Measurements from ENCODE around the gene ZNF407.
"Not testable (repeated sequence)": the region's sequence is repeated elsewhere in the genome, so short reads cannot be mapped to it uniquely, and the experiment has no call there.

The ZNF407 gene

DNA sequence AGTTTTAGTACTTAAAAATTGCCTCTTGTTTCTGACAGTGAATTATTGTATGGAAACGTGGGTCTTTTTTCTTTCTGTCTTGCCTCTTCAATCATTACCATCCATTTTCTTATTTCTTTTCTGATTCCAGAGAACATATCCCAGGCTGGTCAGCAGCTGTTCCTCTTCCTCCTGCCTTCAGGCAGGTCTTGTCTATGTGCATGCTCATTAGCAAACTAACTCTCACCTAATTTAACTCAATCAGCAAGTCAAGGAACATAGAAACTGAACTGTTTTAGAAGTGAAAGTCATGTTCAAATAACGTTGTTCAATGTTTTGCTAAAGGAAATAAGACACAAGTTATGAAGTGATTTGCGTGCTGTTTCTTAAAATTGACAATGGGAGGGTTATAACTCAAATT lies 369.8 kb downstream of the ZNF407 start:
- Mint-ChIP-seq H3K9me3 (ENCODE audit: low read depth) (peaks cover 9% of the 10 kb centered on the region), H3K36me3 (peaks cover 14% of the 10 kb centered on the region), H3K27ac (no peak overlapping the region)

DNA sequence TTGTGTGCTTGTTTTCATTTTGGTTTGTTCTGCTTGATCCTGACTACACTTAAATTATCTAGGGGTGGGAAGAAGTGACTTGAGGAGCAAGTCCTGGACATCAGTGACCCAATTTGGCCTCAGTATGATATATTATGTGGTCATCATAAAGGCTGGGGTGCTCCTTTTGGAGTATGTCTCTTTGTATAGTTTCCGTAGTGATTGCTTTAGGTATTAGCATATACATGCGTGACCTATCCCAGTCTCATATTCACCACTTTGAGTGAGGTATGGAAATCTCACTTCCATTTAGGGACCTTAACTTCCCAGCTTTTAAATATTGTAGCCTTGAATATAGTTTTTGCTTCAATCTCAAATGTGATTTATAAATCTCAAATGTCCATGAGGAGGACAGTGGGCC lies 370.3 kb downstream of the ZNF407 start:
- Mint-ChIP-seq H3K9me3 (ENCODE audit: low read depth) (peaks cover 9% of the 10 kb centered on the region), H3K4me1 (ENCODE audit: low read depth) (no peaks in the 10 kb centered on the region), H3K27ac (no peak overlapping the region), H3K4me3 (no peak overlapping the region), H3K27me3 (no peaks in the 10 kb centered on the region), H3K36me3 (peaks cover 13% of the 10 kb centered on the region)

More for the DNA sequence above, 369.8 kb downstream of the ZNF407 start:
- H3K27me3 Mint-ChIP-seq: no peaks in the 10 kb centered on the region
- H3K4me3 Mint-ChIP-seq: no peak overlapping the region
- no peaks in the 10 kb centered on the region for H3K4me1 Mint-ChIP-seq (ENCODE audit: low read depth)

DNA sequence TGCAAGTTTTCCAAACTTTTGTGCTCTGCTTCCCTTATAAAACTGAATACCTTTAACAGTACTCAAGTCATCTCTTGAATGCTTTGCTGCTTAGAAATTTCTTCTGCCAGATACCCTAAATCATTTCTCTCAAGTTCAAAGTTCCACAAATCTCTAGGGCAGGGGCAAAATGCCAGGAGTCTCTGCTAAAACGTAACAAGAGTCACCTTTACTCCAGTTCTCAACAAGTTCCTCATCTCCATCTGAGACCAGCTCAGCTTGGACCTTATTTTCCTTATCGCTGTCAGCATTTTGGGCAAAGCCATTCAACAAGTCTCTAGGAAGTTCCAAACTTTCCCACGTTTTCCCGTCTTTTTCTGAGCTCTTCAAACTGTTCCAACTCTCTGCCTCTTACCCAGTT lies 373.7 kb downstream of the ZNF407 start:
- H3K4me1 Mint-ChIP-seq (ENCODE audit: low read depth); H3K27ac Mint-ChIP-seq; H3K4me3 Mint-ChIP-seq; H3K36me3 Mint-ChIP-seq; H3K9me3 Mint-ChIP-seq (ENCODE audit: low read depth); H3K27me3 Mint-ChIP-seq: not testable (repeated sequence)

DNA sequence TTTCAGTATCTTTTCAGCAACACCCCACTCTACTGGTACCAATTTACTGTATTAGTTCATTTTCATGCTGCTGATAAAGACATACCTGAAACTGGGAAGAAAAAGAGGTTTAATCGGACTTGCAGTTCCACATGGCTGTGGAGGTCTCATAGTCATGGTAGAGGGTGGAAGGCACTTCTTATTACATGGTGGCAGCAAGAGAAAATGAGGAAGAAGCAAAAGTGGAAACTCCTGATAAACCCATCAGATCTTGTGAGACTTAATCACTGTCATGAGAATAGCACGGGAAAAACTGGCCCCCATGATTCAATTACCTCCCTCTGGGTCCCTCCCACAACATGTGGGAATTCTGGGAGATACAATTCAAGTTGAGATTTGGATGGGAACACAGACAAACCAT lies 374.1 kb downstream of the ZNF407 start:
- not testable (repeated sequence) for H3K9me3 Mint-ChIP-seq (ENCODE audit: low read depth); H3K4me3 Mint-ChIP-seq; H3K27ac Mint-ChIP-seq; H3K36me3 Mint-ChIP-seq; H3K4me1 Mint-ChIP-seq (ENCODE audit: low read depth); H3K27me3 Mint-ChIP-seq

DNA sequence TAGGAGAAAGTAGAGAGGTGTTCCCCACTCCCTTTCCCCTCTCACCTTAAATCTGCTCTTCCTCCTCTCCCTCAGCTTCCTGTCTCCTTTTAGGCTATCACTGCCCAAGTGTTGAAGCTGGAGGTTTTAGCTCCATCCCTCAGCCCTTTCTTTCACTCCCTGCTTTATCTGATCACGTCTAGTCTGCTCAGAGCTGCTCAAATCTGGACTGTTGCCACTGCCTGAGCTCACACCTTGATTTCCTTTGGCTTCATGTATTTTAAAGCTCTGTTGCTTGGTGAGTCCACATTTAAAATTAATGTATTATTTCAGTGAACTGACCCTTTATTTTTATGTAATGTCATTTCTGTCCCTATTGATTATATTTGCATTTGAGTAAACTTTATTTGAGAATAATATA lies 374.7 kb downstream of the ZNF407 start:
- no peaks in the 10 kb centered on the region for H3K4me1 Mint-ChIP-seq (ENCODE audit: low read depth)

DNA sequence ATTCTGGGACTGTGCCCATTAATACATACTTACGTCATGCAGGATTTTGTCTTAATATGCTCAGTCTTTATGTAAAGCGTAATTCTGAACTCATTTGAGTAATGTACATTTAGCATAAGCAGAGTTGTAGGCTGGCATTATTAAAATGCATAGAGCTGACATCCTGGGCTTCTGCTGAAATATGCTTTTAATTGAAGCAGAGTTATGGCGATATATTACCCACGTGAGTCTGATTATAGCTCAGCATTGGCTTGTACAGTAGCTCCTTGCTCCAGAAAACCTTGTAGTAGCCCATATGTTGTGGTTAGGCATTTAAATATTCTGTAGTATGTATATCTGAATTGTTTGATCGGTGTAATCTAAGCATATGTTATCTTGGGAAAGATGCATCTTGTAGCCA lies 377.3 kb downstream of the ZNF407 start:
- peaks cover 18% of the 10 kb centered on the region for H3K36me3 Mint-ChIP-seq
- H3K4me3 Mint-ChIP-seq: no peak overlapping the region
- H3K9me3 Mint-ChIP-seq (ENCODE audit: low read depth): no peaks in the 10 kb centered on the region
- H3K27ac Mint-ChIP-seq: no peak overlapping the region
- no peaks in the 10 kb centered on the region for H3K4me1 Mint-ChIP-seq (ENCODE audit: low read depth)
- no peaks in the 10 kb centered on the region for H3K27me3 Mint-ChIP-seq

More for the DNA sequence above, 374.7 kb downstream of the ZNF407 start:
- no peak overlapping the region for H3K27ac Mint-ChIP-seq
- H3K9me3 Mint-ChIP-seq (ENCODE audit: low read depth): no peaks in the 10 kb centered on the region
- H3K27me3 Mint-ChIP-seq: no peaks in the 10 kb centered on the region
- H3K4me3 Mint-ChIP-seq: no peak overlapping the region
- peaks cover 7% of the 10 kb centered on the region for H3K36me3 Mint-ChIP-seq

DNA sequence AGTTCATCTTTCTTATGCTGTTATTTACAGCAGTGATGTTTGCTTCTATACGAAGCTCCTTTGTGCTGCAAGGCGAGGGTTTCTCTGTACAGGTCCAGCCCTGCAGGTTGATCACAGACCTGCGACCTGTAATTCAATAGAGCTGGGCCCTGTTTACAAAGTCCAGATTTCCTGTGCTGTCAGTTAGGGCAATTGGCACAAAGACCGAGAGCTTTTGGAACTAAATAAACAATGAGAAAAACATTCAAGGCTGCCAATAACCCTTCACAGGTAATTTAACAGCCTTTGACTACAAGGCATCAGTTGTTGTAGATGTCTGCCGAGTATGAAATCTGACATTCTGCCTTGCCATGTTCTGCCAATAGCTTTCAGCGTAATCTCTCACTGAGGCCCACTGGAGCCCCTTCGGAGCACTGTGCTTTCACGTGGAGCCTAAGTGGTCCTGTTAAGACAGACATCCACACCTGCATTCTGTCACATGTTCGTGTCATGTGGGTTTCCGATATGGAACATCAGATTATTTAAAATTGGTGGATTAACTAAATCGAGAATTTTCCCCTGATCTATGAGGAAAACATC lies 378.8 kb downstream of the ZNF407 start:
- Mint-ChIP-seq H3K27ac (no peak overlapping the region), H3K4me1 (ENCODE audit: low read depth) (no peaks in the 10 kb centered on the region), H3K27me3 (no peaks in the 10 kb centered on the region), H3K36me3 (peaks cover 23% of the 10 kb centered on the region), H3K4me3 (no peak overlapping the region), H3K9me3 (ENCODE audit: low read depth) (no peaks in the 10 kb centered on the region)

DNA sequence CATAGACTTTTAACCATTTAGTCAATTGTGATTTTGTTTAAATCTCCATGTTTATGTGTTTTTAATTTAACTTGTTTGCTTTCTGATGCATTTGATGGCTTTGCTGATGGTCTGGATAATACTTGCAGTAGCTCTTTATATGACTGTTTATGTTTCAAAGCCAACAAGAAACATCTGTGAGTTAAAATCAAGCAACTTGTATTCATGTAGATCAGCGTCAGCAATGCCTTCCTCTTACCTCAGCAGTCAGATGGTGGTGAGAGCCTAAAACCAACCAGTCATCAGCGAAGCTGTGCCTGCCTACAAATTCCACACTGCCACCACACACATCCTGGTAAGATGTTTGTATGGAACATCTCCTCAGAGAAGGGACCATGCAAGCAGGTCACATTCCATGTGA lies 379.4 kb downstream of the ZNF407 start:
- Mint-ChIP-seq H3K27ac (no peak overlapping the region), H3K36me3 (peaks cover 23% of the 10 kb centered on the region), H3K4me3 (no peak overlapping the region), H3K4me1 (ENCODE audit: low read depth) (no peaks in the 10 kb centered on the region), H3K9me3 (ENCODE audit: low read depth) (no peaks in the 10 kb centered on the region), H3K27me3 (no peaks in the 10 kb centered on the region)

DNA sequence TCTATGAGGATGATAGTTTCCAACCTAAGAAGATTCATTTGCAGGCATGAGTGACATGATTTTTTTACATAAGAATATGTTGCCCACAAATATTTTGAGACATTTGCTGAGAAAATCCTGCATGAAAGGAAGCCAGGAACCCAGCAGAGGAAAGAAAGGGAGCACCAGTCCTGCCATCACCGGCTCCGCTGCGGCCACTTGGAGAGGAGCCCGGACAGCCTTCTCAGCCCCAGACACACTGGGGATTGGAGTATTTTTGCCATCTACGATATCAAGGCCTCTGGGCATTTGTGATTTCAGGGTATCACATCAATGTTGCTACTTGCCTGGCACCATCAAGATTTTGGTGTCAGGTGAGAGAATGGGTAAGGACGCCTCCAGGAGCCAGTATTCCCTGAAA lies 383.0 kb downstream of the ZNF407 start:
- Mint-ChIP-seq H3K27me3 (no peaks in the 10 kb centered on the region), H3K4me3 (no peak overlapping the region), H3K9me3 (ENCODE audit: low read depth) (no peaks in the 10 kb centered on the region), H3K27ac (no peak overlapping the region), H3K36me3 (peaks cover 26% of the 10 kb centered on the region), H3K4me1 (ENCODE audit: low read depth) (no peaks in the 10 kb centered on the region)

DNA sequence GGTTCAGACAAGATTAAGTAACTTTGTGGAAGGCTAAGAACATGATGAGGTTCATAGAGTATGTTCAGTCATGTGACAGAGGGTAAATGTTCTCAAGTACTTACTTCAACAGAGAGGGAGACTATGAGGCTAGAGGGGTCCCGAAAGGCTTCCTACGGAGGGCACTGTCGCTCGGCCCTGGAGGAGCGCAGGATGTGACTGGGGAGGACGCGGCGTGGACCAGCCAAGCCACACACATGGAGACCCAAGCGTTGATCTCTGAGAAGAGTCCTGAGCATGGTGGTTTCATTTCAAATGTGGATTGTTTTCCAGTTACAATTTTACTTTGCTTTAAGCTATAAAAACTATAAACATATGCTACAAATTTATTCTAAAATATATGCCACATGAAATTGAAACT lies 383.8 kb downstream of the ZNF407 start:
- Mint-ChIP-seq H3K36me3 (peaks cover 26% of the 10 kb centered on the region), H3K27ac (no peak overlapping the region), H3K4me1 (ENCODE audit: low read depth) (no peaks in the 10 kb centered on the region), H3K27me3 (no peaks in the 10 kb centered on the region), H3K4me3 (no peak overlapping the region), H3K9me3 (ENCODE audit: low read depth) (no peaks in the 10 kb centered on the region)

DNA sequence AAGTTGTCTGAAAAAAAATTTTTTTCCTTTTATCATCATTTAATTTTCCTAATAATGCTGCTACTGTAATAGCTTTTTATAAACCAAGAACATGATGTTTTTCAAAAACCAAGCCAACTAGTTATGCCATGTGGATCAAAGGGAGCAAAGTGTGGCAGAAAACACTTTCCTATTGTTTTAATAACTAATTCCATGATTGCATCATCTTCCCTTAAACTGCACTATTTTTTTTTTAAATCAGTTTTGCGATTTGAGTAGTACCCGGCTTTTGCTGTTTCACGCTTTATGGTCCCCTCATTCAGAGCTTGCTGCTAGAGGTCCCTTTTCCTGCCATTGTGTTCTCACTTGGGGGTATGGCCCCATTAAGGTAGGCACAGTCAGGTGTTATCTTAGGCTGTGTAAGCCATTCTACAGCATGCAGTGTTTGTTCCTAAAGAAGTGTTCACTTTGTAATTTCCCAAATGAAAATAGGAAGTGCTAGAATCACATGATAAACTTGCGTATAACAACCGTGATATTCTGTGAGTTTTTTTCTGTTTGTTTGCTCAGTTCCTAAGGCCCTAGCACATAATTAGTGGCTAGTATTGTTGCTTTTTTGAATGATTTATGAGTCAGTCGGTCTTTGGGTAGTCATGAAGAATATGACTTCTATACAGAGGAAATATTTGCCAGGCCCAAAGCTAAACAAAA lies 385.4 kb downstream of the ZNF407 start:
- no peaks in the 10 kb centered on the region for H3K9me3 Mint-ChIP-seq (ENCODE audit: low read depth)
- no peaks in the 10 kb centered on the region for H3K4me1 Mint-ChIP-seq (ENCODE audit: low read depth)
- H3K27me3 Mint-ChIP-seq: no peaks in the 10 kb centered on the region
- no peak overlapping the region for H3K4me3 Mint-ChIP-seq
- H3K27ac Mint-ChIP-seq: no peak overlapping the region
- H3K36me3 Mint-ChIP-seq: peaks cover 21% of the 10 kb centered on the region

DNA sequence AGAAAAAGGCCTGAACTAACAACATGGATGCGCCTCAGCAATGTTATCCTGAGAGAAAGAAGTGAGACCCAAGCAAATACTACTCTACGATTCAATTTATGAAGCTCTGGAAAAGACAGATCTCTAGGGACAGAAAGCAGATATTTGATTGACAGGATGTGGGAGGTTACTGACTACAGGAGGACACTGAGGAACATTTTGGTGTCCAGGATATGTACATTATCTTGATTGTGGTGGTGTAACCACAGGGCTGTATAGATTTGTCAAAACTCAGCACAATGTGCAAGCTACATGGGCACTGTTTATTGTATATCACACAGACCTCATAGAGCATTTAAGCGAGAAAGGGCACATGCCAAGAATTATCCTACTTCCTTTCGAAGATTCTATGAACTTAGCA lies 391.5 kb downstream of the ZNF407 start:
- no peak overlapping the region for H3K4me3 Mint-ChIP-seq

DNA sequence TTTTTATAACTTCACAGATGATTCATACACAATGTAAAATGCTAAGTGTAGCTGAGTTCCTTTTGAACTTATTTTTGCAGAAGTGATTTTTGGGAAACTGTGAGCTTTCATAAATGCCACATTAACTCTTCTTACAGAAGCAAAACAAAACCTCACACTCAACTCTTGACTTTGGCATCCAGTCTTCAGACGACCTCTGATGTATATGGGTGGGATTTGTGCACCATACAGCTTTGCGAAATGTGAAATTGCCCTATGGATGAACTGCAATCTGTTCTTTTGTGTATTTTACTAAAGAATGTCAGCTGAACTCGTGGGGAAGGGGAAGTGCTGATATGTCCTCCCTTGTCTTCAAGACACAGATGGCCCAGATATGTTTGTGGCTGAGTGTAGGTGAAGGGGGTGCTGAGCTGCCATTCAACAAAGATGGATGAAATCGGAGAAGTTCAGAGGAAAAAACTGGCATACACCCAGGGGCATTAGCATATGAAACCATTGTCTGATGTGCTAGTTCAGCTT lies 393.0 kb downstream of the ZNF407 start:
- no peaks in the 10 kb centered on the region for H3K27me3 Mint-ChIP-seq
- H3K4me1 Mint-ChIP-seq (ENCODE audit: low read depth): peaks cover 52% of the 10 kb centered on the region
- H3K4me3 Mint-ChIP-seq: peak overlapping the region; percentile 20
- H3K27ac Mint-ChIP-seq: peak overlapping the region; percentile 35
- H3K9me3 Mint-ChIP-seq (ENCODE audit: low read depth): no peaks in the 10 kb centered on the region
- peaks cover 7% of the 10 kb centered on the region for H3K36me3 Mint-ChIP-seq

More for the DNA sequence above, 391.5 kb downstream of the ZNF407 start:
- H3K27ac Mint-ChIP-seq: no peak overlapping the region
- peaks cover 37% of the 10 kb centered on the region for H3K4me1 Mint-ChIP-seq (ENCODE audit: low read depth)
- peaks cover 7% of the 10 kb centered on the region for H3K36me3 Mint-ChIP-seq
- H3K27me3 Mint-ChIP-seq: no peaks in the 10 kb centered on the region
- H3K9me3 Mint-ChIP-seq (ENCODE audit: low read depth): no peaks in the 10 kb centered on the region

DNA sequence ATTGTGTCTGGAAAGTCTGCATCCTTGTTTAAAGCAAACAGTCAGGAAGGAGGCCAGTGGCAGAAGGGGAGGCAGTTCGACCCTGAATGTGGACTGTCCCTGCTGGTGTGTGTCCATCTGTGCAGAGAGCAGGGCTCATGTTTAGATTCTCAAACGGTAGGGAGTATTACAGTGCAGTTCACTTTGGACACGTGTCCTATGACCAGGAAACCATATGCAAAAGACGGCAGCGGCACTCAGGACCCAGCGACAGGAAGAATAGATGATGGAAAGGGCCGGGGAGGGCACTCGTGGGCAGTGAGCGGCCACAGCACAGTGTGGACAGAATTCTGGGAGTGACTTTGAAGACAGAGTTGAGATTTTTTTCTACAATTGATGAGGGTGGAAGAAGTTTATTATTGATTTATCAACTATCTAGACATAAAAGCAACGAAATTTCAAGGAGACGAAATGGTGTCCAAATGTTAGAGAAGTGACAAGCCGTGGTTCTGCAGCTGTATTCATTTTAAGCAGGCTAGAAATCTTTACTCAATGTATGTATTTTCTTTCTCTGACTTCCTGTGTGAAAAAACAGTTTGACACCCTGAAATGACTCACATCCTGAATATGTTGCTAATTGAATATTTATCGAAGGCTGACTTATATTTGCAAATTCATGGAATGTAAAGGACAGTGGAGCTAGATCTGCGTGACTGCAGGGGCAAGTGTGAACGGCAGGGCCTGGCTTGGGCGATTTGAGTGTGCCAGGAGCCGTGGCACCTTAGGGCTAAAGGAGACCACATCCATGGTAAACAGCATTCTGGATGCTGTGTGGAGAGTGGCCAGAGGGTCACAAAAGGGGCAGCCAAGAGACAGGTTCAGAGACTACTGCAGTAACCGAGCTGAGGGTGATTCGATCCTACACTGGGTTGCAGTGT lies 397.1 kb downstream of the ZNF407 start:
- peaks cover 13% of the 10 kb centered on the region for H3K36me3 Mint-ChIP-seq
- peaks cover 47% of the 10 kb centered on the region for H3K4me1 Mint-ChIP-seq (ENCODE audit: low read depth)
- H3K27ac Mint-ChIP-seq: peak overlapping the region; percentile 52
- H3K27me3 Mint-ChIP-seq: no peaks in the 10 kb centered on the region
- H3K4me3 Mint-ChIP-seq: peak overlapping the region; percentile 48
- H3K9me3 Mint-ChIP-seq (ENCODE audit: low read depth): no peaks in the 10 kb centered on the region

DNA sequence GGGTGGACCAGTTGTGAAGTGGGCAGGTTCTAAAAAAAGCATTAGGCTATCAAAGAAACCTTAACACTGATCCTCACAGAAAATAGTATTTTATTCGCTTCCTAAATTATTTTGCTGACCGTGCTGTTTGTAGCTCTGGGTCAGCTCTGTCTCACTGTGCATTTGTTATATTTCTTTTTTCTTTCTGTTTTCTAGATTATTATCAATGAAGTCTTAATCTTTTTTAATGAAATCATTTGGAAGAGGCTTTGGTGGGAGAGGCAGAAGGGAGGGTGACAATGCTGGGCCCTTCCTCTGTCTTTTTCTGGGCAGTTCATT lies 397.7 kb downstream of the ZNF407 start:
- H3K9me3 Mint-ChIP-seq (ENCODE audit: low read depth): no peaks in the 10 kb centered on the region
- no peak overlapping the region for H3K4me3 Mint-ChIP-seq
- H3K4me1 Mint-ChIP-seq (ENCODE audit: low read depth): peaks cover 41% of the 10 kb centered on the region
- no peaks in the 10 kb centered on the region for H3K27me3 Mint-ChIP-seq
- H3K36me3 Mint-ChIP-seq: peaks cover 13% of the 10 kb centered on the region
- H3K27ac Mint-ChIP-seq: peak overlapping the region; percentile 52
